Stimulated activated CD8-positive, alpha-beta memory T cell treated with anti-CD3 and anti-CD28 coated beads, Interleukin-7, amount 100 ng/mL, for 24 hours (primary cell): ENCODE results near the gene TANGO6.
"Not testable (repeated sequence)": the region's sequence is repeated elsewhere in the genome, so short reads cannot be mapped to it uniquely, and the experiment has no call there.

ENCODE experiments used
- DNase-seq: peaks from one replicate; pipeline ENCODE4 v3.0.0-alpha.2; 2020; ENCODE audit warnings: low read depth

The TANGO6 gene

DNA sequence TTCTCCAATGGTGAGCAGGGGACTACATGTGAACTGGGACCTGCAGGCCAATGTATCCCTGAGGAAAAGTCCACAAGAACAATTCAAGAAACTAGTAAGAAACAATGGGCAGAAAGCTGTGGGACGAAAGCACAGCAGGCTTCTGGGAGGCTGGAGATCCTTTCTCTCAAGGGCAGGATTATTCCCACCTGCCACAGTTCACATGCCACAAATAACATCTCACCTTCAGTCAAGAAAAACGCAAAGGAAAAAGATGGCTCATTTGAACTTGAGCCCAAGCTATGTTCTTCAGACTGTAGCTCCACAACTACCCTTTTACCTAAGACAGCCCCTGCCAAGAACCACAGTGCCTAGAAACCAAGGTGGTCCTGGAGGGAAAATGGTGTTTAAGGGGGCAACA, 275.1 kb downstream of the TANGO6 start:
- DNase-seq, result no peak

DNA sequence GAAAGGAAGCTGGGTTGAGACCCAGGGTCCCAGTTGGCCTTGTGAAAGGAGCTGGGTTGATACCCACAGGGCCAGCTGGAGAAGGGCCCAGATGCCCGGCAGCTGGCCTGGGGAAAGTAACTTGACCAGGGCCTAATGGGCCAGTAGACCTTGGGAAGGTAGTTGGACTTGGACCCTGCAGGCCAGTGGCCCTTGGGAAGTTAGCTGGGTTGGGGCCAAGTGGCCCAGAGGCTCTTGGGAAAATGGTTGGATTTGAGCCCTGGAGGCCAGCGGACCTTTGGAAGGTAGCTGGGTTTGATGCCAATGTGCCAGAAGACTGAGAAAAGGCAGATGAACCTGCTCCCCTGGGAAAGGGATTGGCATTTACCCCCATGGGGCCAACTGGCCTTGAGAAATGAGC, 275.7 kb downstream of the TANGO6 start:
- DNase-seq, result no peak

DNA sequence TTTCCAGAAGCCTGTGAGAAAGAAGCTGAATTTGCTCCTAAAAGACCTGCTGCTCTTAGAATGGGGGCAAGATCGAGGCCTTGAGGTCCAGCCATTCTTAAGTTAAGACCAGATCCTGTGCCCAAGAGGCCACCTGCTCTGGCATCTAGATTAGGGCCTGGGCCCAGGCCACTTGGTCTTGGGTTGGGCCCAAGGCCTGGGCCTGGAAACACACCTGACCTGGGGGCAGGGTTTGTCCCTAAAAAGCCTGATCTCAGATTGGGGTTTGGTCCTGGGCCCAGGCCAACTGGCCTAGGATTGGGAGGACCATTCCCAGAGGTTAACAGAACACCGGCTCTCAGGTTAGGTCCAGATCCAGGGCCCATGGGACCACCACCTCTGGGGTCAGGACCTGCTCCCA, 276.2 kb downstream of the TANGO6 start:
- no peak for DNase-seq

DNA sequence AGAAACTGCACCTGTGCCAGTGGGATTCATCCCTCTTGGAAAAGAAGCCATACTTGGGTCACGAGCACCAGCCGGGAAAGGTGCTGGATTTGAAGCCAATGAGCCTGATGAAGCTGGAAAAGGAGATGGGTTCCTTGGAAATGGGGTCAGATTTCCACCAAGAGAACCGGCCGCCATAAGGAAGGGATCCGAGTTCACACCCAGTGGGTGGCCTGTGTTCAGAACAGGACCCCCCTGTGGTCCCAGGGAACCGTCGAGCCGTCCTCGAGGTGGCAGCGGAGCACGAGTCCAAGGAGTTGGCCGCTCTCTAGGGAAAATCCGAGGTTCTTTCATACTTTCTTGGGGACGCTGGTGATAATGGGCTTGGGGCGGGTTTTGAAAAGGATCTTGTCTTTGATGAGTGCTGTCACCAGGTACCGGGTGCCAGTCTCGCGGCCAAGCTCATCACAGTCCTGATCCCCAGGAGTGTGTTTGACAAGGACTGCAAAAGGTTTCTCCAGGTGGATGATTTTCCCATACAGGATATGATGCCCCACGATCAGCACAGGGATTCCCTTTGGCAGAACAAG, 276.8 kb downstream of the TANGO6 start:
- no peak for DNase-seq

DNA sequence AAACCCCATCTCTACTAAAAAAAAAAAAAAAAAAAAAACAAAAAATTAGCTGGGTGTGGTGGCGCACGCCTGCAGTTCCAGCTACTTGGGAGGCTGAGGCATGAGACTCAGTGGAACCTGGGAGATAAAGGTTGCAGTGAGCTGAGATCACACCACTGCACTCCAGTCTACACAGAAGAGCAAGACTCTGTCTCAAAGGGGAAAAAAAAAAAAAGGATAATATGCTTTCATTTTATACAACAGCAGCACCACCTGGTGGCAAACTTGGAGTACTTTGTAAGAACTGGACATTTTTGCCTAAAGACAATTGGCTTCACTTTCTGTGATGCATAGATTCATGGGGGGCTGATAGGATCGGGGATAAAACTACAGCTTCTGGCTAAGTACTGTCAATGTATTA, 280.6 kb downstream of the TANGO6 start:
- DNase-seq, result peak; percentile 19

DNA sequence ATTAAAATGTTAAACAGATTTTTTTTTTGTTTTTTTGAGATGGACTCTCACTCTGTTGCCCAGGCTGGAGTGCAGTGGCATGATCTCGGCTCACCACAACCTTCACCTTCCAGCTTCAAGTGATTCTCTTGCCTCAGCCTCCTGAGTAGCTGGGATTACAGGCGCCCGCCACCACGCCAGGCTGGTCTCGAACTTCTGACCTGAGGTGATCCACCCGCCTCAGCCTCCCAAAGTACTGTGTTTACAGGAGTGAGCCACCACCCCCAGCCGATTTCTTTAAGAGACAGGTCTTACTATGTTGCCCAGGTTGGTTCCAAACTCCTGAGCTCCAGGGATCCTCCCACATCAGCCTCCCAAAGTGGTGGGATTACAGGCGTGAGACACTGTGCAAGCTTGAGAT, 281.1 kb downstream of the TANGO6 start:
- DNase-seq, result not testable (repeated sequence)

DNA sequence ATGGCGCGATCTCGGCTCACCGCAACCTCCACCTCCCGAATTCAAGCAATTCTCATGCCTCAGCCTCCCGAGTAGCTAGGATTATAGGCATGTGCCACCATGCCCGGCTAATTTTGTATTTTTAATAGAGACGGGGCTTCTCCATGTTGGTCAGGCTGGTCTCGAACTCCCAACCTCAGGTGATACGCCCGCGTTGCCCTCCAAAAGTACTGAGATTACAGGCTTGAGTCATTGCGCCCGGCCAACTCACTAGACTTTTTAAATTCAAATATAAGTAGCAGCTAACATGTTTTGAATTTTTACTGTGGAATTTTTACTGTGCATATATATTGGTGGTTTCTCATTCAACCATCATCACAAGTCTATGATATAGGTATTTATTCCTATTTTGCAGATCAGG, 281.6 kb downstream of the TANGO6 start:
- not testable (repeated sequence) for DNase-seq

DNA sequence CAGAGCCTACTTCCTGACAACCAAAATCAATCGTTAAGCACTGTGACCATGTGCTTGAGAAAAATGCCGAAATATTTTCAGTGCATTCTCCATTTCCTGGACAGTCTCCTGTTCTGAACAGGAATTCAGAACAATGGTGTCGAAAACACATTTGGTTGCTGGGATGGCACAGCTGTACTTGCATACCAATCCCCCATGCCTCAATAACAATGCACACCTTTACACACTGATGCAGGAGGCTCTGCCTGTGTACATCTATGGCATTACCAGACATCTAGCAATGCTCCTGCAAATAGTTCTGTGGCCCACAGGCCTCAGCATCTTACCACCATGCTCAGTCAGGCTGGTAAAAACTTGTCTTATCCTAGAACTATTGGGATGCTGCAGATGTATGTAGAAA, 282.9 kb downstream of the TANGO6 start:
- no peak for DNase-seq

DNA sequence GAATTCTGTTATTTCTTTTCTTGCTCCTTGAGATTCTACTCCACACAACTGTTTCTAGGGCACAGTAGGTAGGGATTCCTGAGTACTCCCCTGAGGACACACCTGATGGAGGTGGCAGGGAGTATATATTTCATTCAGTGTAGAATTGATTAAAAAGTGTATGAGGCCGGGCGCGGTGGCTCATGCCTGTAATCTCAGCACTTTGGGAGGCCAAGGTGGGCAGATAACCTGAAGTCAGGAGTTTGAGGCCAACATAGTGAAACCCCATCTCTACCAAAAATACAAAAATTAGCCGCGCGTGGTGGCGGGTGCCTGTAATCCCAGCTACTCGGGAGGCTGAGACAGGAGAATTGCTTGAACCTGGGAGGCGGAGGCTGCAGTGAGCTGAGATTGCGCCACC, 283.5 kb downstream of the TANGO6 start:
- not testable (repeated sequence) for DNase-seq

DNA sequence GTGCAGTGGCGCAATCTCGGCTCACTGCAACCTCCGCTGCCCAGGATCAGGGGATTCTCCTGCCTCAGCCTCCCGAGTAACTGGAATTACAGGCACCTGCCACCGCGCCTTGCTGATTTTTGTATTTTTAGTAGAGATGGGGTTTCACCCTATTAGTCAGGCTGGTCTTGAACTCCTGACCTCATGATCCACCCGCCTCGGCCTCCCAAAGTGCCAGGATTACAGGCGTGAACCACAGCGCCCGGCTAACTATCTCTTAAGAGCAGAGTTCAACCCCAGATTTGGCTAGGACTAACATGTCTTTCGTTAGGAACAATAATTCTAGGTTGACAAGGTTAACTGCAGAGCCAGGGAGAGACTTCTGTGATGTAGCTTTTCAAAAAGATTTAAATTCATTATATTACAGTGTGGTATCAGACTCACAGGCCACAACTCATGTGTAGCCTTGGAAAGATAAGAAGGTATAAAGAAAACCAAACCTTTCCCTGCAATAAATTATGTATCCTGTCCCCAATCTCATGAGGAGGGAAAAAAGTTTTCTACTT, 284.7 kb downstream of the TANGO6 start:
- no peak for DNase-seq

DNA sequence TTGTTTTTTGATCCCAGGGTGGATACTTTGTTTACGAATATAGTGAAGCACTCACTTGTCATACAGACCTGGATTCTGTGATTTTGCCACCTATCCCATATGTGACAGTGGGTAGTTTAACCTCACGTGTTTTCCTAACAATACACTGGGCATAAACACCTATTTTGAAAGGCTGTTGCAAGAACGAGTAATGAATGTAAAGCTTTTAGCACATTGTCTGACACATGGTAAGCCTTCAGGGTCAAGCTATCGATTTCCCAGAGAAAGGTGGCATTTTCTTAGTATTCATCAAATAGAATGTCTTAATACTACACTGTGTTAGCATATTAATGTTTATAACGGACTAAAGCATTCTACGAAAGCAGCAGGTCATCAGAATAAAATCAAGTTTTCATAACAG, 287.1 kb downstream of the TANGO6 start:
- DNase-seq, result no peak

DNA sequence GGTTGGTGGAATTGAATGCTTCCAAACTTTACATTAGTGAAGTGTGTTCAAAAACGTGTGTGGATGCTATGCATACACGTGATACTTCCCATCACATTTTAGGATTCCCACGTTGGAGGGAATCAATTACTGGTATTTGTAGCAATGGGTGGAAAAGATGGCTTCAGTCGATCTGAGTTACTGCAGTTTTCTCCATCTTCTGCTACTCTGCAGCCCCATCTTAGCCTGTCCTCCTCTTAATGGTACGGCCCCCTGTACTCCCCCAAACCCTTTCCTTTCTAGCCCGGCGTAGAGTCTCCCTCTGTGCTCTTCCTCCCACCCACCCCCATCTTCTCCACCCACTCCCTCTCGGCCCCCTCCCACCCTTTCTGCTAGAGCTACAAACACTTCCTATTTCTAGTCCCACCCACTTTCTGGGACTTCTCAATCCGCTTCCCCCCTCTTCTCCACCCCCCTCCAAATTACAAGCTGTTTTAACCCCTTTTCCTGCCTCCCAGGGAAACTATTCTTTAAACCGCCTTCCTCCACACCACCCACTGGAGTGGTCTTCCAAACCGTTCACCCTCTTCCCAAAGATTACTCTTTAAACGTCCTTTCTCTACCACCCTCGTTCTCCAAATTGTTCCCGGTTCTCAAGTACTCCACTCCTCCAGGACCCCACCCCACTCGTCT, 288.0 kb downstream of the TANGO6 start:
- DNase-seq, result no peak

DNA sequence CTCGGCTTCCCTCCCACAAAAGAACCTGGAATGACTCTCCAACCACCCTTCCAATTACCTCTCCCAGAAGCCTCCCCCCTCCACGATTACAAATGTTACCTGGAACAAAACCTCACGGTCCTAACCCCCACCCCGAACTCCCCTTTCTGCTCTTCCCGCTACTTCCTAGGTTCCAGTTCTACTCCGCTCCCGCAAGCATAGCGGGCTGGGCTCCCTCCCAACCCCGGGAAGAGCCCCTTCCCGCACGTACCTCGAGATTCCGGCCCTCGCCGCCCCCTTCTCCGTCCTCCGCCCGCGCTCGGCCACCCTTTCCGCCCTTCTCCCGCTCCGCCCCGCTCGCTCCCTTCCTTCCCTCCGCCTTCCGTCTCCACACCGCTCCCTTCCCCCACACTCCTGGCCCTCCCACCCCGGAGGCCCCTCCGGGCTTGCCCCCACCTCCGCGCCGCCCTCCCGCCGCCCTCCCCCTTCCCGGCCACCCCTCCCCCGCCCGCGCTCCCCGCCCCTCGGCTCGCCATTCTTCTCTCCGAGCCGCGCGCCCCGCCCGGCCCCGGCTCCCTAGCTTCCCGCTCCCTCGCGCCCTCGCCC, 288.6 kb downstream of the TANGO6 start:
- DNase-seq, result peak; percentile 58

DNA sequence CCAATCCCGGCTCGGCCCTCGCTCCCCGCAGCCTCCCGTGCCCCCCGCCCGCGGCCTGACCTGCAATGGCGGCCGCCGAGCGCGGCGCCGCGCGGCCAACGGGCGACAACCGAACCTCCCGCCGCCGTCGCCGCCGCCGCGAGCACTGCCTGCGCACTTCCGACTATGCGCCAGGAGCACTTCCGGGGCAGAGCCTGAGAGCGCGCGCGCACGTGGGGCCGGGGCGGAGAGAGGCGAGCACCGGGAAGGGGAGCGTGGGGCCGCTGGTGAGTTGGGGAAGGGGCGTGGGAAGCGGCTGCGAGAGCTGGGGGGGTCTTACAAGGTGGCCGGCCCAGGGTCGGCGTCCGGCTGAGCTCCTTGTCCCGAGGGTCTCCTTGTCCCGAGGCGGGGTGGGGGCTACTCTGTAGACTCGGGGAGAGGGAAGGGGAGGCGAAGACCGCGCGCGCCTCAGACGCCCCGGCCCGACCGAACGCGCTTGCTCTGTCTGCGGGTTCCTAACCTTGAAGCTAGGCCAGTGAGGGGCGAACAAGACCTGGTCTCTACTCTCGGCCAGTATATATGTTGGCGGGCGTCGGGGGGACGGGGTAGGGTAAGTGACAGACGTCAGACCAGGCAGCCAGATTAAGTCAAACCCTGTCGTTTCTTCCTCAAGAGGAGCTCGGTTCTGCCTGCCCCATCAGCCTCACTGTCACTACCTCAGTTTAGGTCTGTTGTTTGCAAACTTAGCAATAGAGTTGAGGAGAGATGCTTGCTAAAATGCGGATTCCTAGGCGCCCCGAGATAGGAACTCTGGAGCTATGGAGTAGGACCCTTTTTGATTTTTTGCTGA, 289.3 kb downstream of the TANGO6 start, which contains the start of the genes CHTF8 and UTP4:
Gene CHTF8 (minus strand): TSS at position 165 of the 829 bp plus-strand sequence. CDS start 11,130 bp downstream, outside the sequence.
Gene UTP4 (plus strand): TSS at position 226 of the 829 bp plus-strand sequence. CDS start 811 bp downstream, outside the sequence.
- peak; percentile 75 for DNase-seq

DNA sequence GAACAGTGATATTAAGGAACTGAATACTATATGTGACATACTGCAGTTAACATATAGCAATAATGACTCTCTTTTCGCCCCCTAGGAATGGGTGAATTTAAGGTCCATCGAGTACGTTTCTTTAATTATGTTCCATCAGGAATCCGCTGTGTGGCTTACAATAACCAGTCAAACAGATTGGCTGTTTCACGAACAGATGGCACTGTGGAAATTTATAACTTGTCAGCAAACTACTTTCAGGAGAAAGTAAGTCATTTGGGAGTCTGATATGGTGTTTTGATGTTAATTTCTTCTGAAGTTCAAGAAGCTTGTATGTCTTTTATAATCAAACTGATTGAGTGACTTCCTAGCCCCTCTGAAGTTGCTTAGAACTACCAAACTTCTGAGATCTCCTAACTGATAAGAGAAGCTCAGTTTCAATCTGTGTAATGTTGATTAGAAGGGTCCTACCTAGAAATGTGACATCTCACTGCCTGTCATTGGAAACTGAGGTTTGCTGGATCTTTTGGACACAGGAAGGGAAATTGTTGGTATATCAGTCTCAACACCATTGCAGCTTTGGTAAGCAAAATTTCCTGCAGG, 290.1 kb downstream of the TANGO6 start:
- no peak for DNase-seq
